HCT116 (cell line): ENCODE measurements around the gene TSPAN13. TPM values are rescaled to one million over a fixed set of nuclear protein-coding genes. Genes with fewer than 3 reads are reported as not detected.

Experiments
- ATAC-seq: fragments of 200-7000 bp; cut with Tn5 transposase; 2 replicates; pipeline ENCODE4 v1.9.1; 2020; ENCODE audit warnings: mild to moderate bottlenecking, moderate library complexity
- BruUV-seq: library from RNA; stranded (reverse); fragments of 400-500 nt; replicated peaks from 2 replicates; lab custom pipeline; 2021; lab: Mats Ljungman, UMichigan
- CTCF ChIA-PET: fragments of 300-600 bp; sonication (Branson Sonifier 250); formaldehyde crosslinking; loops from one replicate; lab custom pipeline; 2021; ENCODE audit warnings: antibody characterized with exemption; lab: Charles Lee
- POLR2A ChIA-PET: fragments of 300-600, 350-600 bp; sonication (Branson Sonifier 250); formaldehyde crosslinking; loops from one replicate; lab custom pipeline; 2021; ENCODE audit warnings: antibody characterized with exemption; lab: Charles Lee
- RAD21 ChIA-PET, 2 experiments: fragments of 300-600 bp; sonication (Branson Sonifier 250); formaldehyde crosslinking; loops; one replicate each; lab custom pipeline; 2023; ENCODE audit warnings: low total read pairs in 2 of 2; ENCODE audit not compliant: uncharacterized antibody in 2 of 2, unreplicated experiment in 2 of 2, low non-redundant PET in 1 of 2; lab: Charles Lee
- DNase-seq: peaks from one replicate; pipeline ENCODE4 v3.0.0-alpha.2; 2010; ENCODE audit warnings: low read depth, low spot score
- H2AFZ ChIP-seq: fragments of 200-600 bp; shearing (Covaris generic), sonication (generic); 2 replicates; pipeline ENCODE4 v1.6.1; 2017; ENCODE audit warnings: low read depth, mixed run types, mixed read lengths, antibody characterized with exemption, low read length; ENCODE audit not compliant: poor library complexity, severe bottlenecking
- H3K27ac ChIP-seq: 2 replicates; pipeline ENCODE4 v1.5.1; 2012; ENCODE audit warnings: low read depth, low read length
- H3K27me3 ChIP-seq: fragments of 200-600 bp; sonication (generic); 2 replicates; pipeline ENCODE4 v1.6.1; 2016; ENCODE audit warnings: mixed run types, low read length, mixed read lengths; ENCODE audit not compliant: insufficient read depth
- H3K36me3 ChIP-seq, 2 experiments: fragments of 200-500 bp in 1 of 2; fragments of 200-600 bp in 1 of 2; sonication (Bioruptor generic) in 1 of 2; sonication (generic) in 1 of 2; 2 replicates each; pipeline versions ENCODE4 v1.5.1 to v1.6.1; 2014 to 2016; ENCODE audit warnings: low read length in 2 of 2, inconsistent platforms in 1 of 2, mixed read lengths in 1 of 2, mixed run types in 1 of 2; ENCODE audit not compliant: insufficient read depth in 2 of 2, control insufficient read depth in 1 of 2
- H3K4me1 ChIP-seq, 2 experiments: fragments of 200-600 bp in 1 of 2; sonication (generic) in 1 of 2; 2 replicates each; pipeline versions ENCODE4 v1.5.1 to v1.6.1; 2012 to 2017; ENCODE audit warnings: low read length in 2 of 2, inconsistent platforms in 1 of 2, mild to moderate bottlenecking in 1 of 2, mixed read lengths in 1 of 2, mixed run types in 1 of 2, moderate library complexity in 1 of 2; ENCODE audit not compliant: insufficient read depth in 2 of 2, control insufficient read depth in 1 of 2
- H3K4me2 ChIP-seq: fragments of 200-600 bp; sonication (generic); 2 replicates; pipeline ENCODE4 v1.6.1; 2017; ENCODE audit warnings: mixed run types, low read length, mixed read lengths
- H3K4me3 ChIP-seq, 2 experiments: fragments of 200-600 bp in 1 of 2; sonication (generic) in 1 of 2; replicated peaks in 1 of 2; 2 replicates each; pipeline ENCODE4 v1.5.1; 2011 to 2016; ENCODE audit warnings: low read length in 2 of 2, control low read depth in 1 of 2, low read depth in 1 of 2, mild to moderate bottlenecking in 1 of 2, mixed read lengths in 1 of 2, mixed run types in 1 of 2
- H3K79me2 ChIP-seq: fragments of 200-600 bp; sonication (generic); 2 replicates; pipeline ENCODE4 v1.6.1; 2017; ENCODE audit warnings: mild to moderate bottlenecking, mixed run types, low read length, moderate library complexity, mixed read lengths; ENCODE audit not compliant: insufficient read depth
- H3K9ac ChIP-seq: fragments of 200-600 bp; sonication (generic); 2 replicates; pipeline ENCODE4 v1.6.1; 2016; ENCODE audit warnings: low read length, mixed read lengths
- H3K9me2 ChIP-seq: fragments of 200-600 bp; sonication (generic), shearing (Covaris generic); 2 replicates; pipeline ENCODE4 v1.6.1; 2017; ENCODE audit warnings: mixed run types, mild to moderate bottlenecking, moderate library complexity; ENCODE audit not compliant: insufficient read depth
- H3K9me3 ChIP-seq, 2 experiments: fragments of 200-500 bp in 1 of 2; fragments of 200-600 bp in 1 of 2; sonication (Bioruptor generic) in 1 of 2; sonication (generic) in 1 of 2; 2 replicates each; pipeline ENCODE4 v1.6.1; 2014 to 2017; ENCODE audit warnings: low read length in 2 of 2, mixed read lengths in 2 of 2, inconsistent platforms in 1 of 2, low read depth in 1 of 2, mild to moderate bottlenecking in 1 of 2, mixed run types in 1 of 2, moderate library complexity in 1 of 2; ENCODE audit not compliant: control insufficient read depth in 1 of 2, insufficient read depth in 1 of 2
- H4K20me1 ChIP-seq: fragments of 200-600 bp; sonication (generic), shearing (Covaris generic); 2 replicates; pipeline ENCODE4 v1.6.1; 2017; ENCODE audit warnings: mixed run types, mild to moderate bottlenecking, moderate library complexity; ENCODE audit not compliant: insufficient read depth
- ATF3 ChIP-seq: IDR thresholded peaks from 2 replicates; pipeline ENCODE4 v1.6.1; 2012
- CBX3 ChIP-seq: IDR thresholded peaks from 2 replicates; pipeline ENCODE4 v1.6.1; 2012; ENCODE audit warnings: low read depth
- CEBPB ChIP-seq: IDR thresholded peaks from 2 replicates; pipeline ENCODE4 v1.6.1; 2012; ENCODE audit warnings: low read depth
- CTCF ChIP-seq, 3 experiments: fragments of 200-600 bp in 1 of 3; sonication (generic) in 1 of 3; IDR thresholded peaks in 2 of 3; conservative IDR thresholded peaks in 1 of 3; 2 replicates each; pipeline ENCODE4 v1.5.1; 2012 to 2017; ENCODE audit warnings: low read depth in 2 of 3, low read length in 2 of 3, antibody characterized with exemption in 1 of 3, borderline replicate concordance in 1 of 3, control low read depth in 1 of 3, mild to moderate bottlenecking in 1 of 3, mixed read lengths in 1 of 3, mixed run types in 1 of 3, moderate library complexity in 1 of 3; ENCODE audit not compliant: insufficient read depth in 1 of 3
- EGR1 ChIP-seq: IDR thresholded peaks from 2 replicates; pipeline ENCODE4 v1.6.1; 2012; ENCODE audit warnings: low read depth
- EZH2 ChIP-seq: fragments of 200-600 bp; sonication (generic); IDR thresholded peaks from 2 replicates; pipeline ENCODE4 v1.6.1; 2017; ENCODE audit warnings: antibody characterized with exemption, mixed run types
- EZH2phosphoT487 ChIP-seq: fragments of 200-600 bp; IDR thresholded peaks from 2 replicates; pipeline ENCODE4 v1.6.1; 2018; ENCODE audit warnings: antibody characterized with exemption, borderline replicate concordance
- JUND ChIP-seq: IDR thresholded peaks from 2 replicates; pipeline ENCODE4 v1.6.1; 2012
- POLR2AphosphoS5 ChIP-seq: IDR thresholded peaks from 2 replicates; pipeline ENCODE4 v1.6.1; 2011; ENCODE audit warnings: mild to moderate bottlenecking, low read depth, low read length, moderate library complexity
- RAD21 ChIP-seq: IDR thresholded peaks from 2 replicates; pipeline ENCODE4 v1.6.1; 2012; ENCODE audit warnings: low read depth, mild to moderate bottlenecking
- SIN3A ChIP-seq: IDR thresholded peaks from 2 replicates; pipeline ENCODE4 v1.6.1; 2012; ENCODE audit warnings: low read depth
- SP1 ChIP-seq: IDR thresholded peaks from 2 replicates; pipeline ENCODE4 v1.6.1; 2012; ENCODE audit warnings: low read depth
- ZBTB33 ChIP-seq: IDR thresholded peaks from 2 replicates; pipeline ENCODE4 v1.6.1; 2011; ENCODE audit warnings: mild to moderate bottlenecking, low read length, moderate library complexity; ENCODE audit not compliant: insufficient replicate concordance; ENCODE audit errors: extremely low read depth
- intact Hi-C: fragments of 100-400 bp; cut with micrococcal nuclease; formaldehyde crosslinking; loops from 2 replicates; pipeline ENCODE4 v1.10.0; 2022
- total RNA-seq: library from RNA; stranded (reverse); gene quantifications from one replicate; pipeline ENCODE4 v1.2.1, GENCODE V29; 2021; ENCODE audit not compliant: unreplicated experiment

The TSPAN13 gene
- total RNA-seq, 1 experiment from 2014 or later = 18.5 TPM

GRCh38 chr7:16773884-16774283, 20.3 kb downstream of the TSPAN13 start:
- ChIA-PET CTCF (no interaction called here), POLR2A (no interaction called here), RAD21 (no interaction called here)
- H3K4me3 ChIP-seq = no peak overlapping the region
- H3K9me3 ChIP-seq = no peaks in the 10 kb centered on the region
- no peak for ATAC-seq
- no peak overlapping the region for H3K27ac ChIP-seq
- H3K9me2 ChIP-seq = no peaks in the 10 kb centered on the region
- no peak for DNase-seq
- no peaks in the 10 kb centered on the region for H3K79me2 ChIP-seq
- no peaks in the 10 kb centered on the region for H3K27me3 ChIP-seq
- no peaks in the 10 kb centered on the region for H3K36me3 ChIP-seq
- H3K4me2 ChIP-seq = no peak overlapping the region
- intact Hi-C loops = no loop called here
- TF ChIP-seq EGR1 (no peak), POLR2AphosphoS5 (no peak), ZBTB33 (no peak), ATF3 (no peak), CTCF (IDR thresholded peaks at IDR 0.05 in 2 of 3, conservative IDR thresholded peaks at IDR 0.05 in 1 of 3; ENCODE audit: borderline replicate concordance in 1 of 3, insufficient read depth in 1 of 3, low read depth in 2 of 3, low read length in 2 of 3) (no peak), RAD21 (no peak), SP1 (no peak), EZH2 (no peak), CBX3 (no peak), EZH2phosphoT487 (no peak), CEBPB (no peak), JUND (no peak), SIN3A (no peak)
- no peak overlapping the region for H3K9ac ChIP-seq
- no peak overlapping the region for H2AFZ ChIP-seq
- no peaks in the 10 kb centered on the region for H3K4me1 ChIP-seq
- H4K20me1 ChIP-seq = no peaks in the 10 kb centered on the region
- no TSS peak for BruUV-seq
